Activated CD4-positive, alpha-beta T cell treated with anti-CD3 and anti-CD28 coated beads for 48 hours (primary cell): ENCODE data around the gene NAV2.

ENCODE experiments used
- DNase-seq: peaks from one replicate; pipeline ENCODE4 v3.0.0-alpha.2; 2020

The NAV2 gene

GRCh38 chr11:20137637-20138036 is 425.0 kb downstream of the NAV2 start:
- no peak for DNase-seq

- DNase-seq = no peak
These were observed 426.1 kb downstream of the NAV2 start for GRCh38 chr11:20138707-20139106.

GRCh38 chr11:20154381-20154780 is 441.7 kb downstream of the NAV2 start:
- no peak for DNase-seq

GRCh38 chr11:20155683-20156279 is 443.1 kb downstream of the NAV2 start:
- DNase-seq = no peak

- DNase-seq = peak; percentile 55
These were observed 443.7 kb downstream of the NAV2 start for GRCh38 chr11:20156280-20156875.

- DNase-seq = peak; percentile 39
These were observed 444.4 kb downstream of the NAV2 start for GRCh38 chr11:20156876-20157613.

- DNase-seq = no peak
These were observed 445.1 kb downstream of the NAV2 start for GRCh38 chr11:20157728-20158127.

- DNase-seq = peak; percentile 31
These were observed 446.1 kb downstream of the NAV2 start for GRCh38 chr11:20158597-20159257.

GRCh38 chr11:20159466-20160381 is 447.1 kb downstream of the NAV2 start:
- peak; percentile 11 for DNase-seq

GRCh38 chr11:20160425-20161229 is 448.0 kb downstream of the NAV2 start, which contains the start of gene DBX1:
Gene DBX1 (minus strand): TSS chr11:20160475. CDS start chr11:20160324, 151 bp downstream.
- no peak for DNase-seq

GRCh38 chr11:20161230-20161918 is 448.7 kb downstream of the NAV2 start:
- DNase-seq = no peak

GRCh38 chr11:20161923-20162744 is 449.5 kb downstream of the NAV2 start:
- DNase-seq = no peak

GRCh38 chr11:20162824-20163782 is 450.5 kb downstream of the NAV2 start:
- peak; percentile 53 for DNase-seq

GRCh38 chr11:20163783-20164481 is 451.3 kb downstream of the NAV2 start:
- no peak for DNase-seq
